NCI-H128 (cell line): Measurements from ENCODE around the gene TARM1.
"Not testable (repeated sequence)": the region's sequence is repeated elsewhere in the genome, so short reads cannot be mapped to it uniquely, and the experiment has no call there.

Source experiments
- DNase-seq: peaks from one replicate; lab custom pipeline; 2025; ENCODE audit not compliant: unreplicated experiment; lab: John Stamatoyannopoulos, UW

The TARM1 gene

DNA sequence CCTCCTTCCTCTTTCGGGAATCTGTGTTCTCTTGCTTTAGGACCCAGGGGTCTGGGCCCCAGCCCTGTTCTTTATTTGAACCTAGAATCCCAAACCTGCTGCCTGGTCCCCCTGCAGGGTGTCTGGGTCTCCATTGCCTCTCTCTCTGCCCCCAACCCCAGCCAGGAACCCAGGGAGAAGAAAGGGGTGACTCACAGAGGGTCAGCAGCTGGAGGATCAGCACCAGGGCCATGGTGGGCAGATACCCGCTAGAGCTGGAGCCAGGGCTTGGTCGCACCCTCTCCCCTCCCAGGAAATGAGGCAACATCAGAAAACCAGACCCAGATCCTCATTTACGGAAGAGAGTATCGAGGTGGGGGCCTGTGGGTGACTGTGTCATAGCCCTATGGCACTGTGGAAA lies 19.4 kb upstream of the TARM1 start, which contains the start of gene OSCAR:
TSS of gene OSCAR (minus strand) at position 243 of the 400 bp plus-strand sequence. CDS start at position 232, 11 bp downstream.
- no peak for DNase-seq

DNA sequence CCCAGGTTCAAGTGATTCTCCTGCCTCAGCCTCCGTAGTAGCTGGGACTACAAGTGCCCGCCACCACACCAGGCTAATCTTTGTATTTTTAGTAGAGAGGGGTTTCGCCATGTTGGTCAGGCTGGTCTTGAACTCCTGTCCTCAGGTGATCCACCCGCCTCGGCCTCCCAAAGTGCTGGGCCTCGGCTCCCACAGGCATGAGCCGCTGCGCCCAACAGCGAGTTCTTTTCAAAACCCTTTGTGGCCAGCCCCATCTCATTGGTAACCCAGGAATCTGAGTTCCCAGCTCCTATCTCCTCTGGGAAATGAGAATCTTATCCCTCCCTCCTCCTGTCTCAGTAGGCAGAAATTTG lies 18.7 kb upstream of the TARM1 start:
- not testable (repeated sequence) for DNase-seq

DNA sequence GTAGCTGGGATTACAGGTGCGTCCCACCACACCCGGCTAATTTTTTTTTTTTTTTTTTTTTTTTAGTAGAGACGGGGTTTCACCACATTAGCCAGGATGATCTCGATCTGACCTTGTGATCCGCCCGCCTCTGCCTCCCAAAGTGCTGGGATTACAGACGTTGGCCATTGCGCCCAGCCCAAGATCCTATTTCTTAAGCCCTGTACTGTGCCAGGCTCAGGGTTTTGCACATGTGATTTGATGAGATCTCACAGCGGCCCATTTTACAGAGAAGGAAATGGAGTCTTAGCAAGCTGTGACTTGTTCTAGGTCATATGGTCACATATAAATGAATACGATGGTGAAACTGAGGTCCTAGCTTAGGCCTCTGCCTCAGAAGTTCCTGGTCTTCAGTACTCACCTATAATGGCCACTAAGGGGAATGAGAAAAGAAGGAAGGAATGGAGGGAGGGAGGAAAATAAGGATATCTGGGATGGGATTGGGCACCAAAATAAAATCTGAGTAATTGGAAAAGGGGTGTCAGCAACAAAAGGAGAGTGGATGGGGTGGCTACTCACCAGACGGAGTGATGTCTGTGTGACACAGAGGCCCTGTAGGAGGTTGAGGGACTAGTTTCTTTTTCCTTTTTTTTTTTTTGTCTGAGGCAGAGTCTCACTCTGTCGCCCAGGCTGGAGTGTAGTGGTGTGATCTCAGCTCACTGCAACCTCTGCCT lies 18.2 kb upstream of the TARM1 start:
- DNase-seq = no peak

DNA sequence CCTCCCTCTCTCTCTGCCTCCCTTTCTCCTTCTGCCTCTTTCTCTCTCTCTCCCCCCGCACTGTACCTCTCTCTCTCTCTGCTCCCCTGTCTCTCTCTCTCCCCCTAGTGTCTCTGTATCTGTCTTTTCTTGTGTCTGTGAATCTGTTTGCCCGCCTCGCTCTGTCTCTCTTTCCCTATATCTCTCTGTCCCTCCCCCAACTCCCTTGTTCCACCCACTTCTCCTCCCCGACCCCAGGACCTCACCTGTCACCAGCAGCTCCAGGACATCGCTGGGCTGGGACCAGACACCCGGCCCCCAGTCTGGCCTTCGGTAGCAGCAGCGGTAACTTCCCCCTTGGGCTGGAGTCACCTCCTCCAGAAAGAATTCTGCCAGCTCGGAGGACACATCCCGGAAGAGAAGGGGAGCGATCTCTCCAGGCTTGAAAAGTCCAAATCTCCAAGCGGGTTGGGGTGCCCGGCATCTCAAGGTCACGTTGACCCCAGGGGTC lies 15.5 kb upstream of the TARM1 start:
- no peak for DNase-seq

DNA sequence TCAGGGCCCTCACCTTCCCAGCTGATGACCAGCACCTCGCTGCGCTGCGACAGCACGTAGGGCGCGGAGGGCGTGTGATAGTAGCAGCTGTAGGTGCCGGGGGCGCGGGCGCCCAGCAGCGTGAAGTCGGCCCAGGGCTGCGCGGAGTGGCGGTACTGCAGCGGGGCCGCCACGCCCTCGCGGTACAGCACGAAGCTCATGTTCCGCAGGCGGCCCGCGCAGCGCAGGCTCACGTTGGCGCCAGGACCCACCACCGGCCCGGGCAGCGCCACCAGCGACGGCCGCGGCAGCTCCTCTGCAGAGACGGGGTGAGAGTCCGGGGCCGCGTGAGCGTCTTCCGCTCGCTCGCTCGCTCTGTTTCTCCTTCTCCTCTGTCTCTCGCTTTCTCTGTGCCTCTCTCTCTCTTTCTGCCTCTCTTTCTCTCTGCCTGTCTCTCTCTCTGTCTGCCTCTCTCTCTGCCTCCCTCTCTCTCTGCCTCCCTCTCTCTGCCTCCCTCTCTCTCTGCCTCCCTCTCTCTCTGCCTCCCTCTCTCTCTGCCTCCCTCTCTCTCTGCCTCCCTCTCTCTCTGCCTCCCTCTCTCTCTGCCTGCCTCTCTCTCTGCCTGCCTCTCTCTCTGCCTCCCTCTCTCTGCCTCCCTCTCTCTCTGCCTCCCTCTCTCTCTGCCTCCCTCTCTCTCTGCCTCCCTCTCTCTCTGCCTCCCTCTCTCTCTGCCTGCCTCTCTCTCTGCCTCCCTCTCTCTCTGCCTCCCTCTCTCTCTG lies 14.9 kb upstream of the TARM1 start:
- not testable (repeated sequence) for DNase-seq

DNA sequence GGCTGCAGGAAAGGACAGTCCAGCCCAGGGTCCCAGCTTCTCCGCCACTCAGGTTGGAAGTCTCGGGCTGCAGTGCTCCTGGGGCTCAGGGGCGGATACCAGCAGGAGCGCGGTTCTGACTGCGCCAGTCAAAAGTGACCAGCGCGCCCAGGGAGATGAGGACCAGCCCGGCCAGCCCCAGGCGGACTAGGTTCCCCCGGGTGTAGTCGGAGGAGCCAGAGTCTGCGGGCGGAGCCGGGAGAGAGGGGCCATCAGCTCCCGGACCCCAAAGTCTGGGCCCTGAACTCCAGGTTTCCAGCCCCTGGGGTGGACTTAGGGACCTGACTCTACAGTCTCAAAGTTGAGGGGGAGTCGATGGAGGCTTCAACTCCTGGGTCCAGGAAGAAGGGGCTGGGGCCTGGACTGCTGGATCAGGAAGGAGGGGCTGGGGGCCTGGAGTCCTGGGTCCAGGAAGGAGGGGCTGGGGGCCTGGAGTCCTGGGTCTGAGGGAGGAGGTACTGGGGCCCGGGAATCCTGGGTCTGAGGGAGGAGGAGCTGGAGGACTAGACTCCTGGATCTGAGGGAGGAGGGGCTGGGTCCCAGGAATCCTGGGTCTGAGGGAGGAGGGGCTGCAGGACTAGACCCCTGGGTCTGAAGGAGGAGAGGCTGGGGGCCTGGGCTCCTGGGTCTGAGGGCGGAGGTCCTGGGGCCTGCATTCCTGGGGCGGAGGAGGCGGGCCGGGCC lies 14.1 kb upstream of the TARM1 start:
- DNase-seq = no peak

DNA sequence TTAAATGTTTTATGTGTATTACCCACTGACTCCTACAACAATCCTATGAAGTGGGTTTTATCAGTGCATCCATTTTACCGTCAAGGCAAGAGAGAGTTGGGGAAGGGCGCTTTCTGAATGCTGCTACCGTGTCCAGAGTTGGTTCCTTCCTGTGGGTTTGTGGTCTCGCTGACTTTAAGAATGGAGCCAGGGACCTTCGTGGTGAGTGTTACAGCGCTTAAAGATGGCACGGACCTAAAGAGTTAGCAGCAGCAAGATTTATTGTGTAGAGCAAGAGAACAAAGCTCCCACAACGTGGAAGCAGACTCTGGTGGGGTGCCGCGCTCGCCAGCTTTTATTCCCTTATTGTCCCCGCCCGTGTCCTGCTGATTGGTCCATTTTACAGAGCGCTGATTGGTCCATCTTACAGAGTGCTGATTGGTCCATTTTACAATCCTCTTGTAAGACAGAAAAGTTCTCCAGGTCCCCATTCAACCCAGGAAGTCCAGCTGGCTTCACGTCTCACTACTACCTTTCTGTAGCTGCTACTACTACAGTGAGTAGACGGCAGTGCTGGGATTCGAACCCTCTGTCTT lies 13.3 kb upstream of the TARM1 start:
- DNase-seq = no peak

DNA sequence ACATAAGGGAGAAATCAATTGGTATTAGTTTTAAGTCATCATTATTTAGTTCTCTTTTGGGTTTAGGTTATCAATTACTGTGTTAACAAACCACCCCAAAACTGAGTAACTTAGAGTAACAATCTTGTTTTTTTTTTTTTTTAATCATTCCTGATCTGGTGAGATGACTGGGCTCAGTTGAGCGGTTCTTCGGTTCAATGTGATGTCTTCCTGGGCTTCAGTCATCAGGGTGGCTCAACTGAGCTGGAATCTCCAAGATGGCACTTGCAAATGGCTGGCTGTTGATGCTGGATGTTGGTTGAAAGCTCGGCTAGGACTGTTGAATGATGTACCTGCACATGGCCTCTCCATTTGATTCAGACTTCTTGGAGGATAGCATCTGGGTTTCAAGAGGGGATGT lies 3.2 kb upstream of the TARM1 start:
- no peak for DNase-seq

DNA sequence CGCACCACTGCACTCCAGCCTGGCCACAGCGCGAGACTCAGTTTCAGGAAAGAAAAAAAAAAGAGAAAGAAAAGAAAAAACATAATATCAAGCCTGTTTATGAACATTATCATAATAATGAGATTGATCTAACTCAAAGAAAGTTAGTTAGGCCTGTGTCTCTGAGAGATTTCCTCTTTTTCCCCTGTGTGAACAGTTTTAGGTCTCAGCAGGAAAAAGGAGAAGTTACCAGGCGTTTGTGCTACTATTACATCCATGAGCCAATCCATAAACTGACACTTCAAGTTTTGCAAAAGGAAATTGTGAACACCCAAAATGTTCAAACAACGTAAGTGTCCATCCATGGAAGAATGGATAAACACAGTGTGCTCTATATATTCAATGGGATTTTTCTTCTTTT lies 3.8 kb downstream of the TARM1 start:
- DNase-seq = no peak

DNA sequence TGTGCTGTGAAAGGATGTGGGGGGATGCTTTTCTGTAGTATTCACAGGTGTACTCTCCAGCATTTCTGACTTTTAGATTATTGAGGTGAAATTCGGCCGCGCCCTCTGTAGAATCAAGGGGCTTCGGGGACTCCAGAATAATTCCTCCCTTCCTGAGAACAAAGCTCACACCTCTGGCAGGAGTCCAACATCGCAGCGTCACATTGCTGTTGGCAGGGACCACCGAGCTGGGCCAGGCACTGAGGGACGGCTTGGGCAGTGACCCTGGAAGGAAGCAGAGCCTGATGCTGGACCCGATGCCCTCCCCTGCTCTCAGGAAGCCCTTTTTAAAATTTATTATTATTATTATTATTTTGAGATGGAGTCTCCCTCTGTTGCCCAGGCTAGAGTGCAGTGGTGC lies 6.3 kb downstream of the TARM1 start:
- no peak for DNase-seq

DNA sequence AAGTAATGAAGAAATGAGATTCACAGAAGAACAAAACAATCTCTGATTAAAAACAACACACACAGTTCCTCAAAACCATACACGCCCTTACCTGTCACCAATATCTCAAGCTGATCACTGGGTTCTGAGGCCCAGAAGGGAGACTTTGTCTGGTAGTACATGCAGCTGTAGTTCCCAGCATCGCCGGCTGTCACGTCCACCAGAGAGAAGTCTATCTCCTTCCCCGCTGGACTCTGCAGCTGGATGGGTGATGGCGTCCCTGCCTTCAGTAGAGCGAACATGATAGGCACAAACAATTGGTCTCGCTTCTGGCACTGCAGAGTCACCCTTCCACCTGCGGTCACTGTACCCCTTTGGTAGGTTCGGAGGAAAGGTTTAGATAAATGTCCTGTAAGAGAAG lies 7.3 kb downstream of the TARM1 start:
- no peak for DNase-seq

DNA sequence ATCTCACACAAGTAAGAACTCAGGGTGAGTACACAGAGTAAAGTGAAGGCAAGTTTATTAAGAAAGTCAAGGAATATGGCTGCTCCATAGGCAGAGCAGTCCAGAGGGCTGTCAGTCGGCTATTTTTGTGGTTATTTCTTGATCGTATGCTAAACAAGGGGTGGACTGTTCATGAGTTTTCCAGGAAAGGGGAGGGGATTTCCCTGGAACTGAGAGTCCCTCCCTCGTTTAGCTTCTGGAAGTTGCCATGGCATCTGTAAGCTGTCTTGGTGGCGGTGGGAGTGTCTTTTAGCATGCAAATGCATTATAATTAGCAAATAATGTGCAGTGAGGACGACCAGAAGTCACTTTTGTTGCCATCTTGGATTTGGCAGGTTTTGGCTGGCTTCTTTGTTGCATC lies 11.7 kb downstream of the TARM1 start:
- DNase-seq = no peak

DNA sequence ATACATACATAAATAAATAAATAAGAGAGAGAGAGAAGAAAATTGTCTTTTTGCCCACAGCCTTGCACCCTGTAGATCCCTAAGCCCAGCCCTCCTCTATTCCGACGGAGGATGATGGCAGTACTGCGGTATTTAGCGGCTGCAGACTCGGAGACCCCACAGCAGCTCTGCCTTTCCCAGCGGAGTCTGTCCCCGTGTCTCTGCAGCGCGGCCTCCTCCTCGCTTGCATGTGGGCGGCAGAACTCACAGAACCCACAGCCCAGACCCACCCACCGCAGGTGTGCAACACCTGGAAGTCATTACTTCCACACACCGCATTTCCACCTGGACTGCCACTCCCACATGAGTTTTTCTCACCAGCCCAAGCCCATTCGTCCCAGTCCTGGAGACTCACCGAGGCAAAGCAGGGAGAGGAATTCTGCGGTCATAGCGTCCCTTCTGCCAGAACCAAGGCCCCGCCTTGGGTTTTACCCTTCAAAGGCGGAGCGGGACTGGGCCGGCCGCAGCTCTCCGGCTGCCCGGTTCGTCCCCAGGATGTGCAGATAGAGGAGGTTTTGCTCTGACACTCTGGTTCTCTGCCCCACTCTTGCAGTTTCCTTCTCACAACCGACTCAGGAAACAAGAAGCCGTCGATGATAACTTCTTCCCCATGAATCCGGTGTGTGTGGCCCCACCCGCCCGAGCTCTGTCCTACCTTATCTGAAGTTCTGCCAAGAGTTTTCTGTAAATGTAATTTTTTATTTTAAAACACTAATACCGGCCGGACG lies 17.6 kb downstream of the TARM1 start, which contains the start of gene VSTM1:
TSS of gene VSTM1 (minus strand) at position 548 of the 767 bp plus-strand sequence. CDS start at position 428, 120 bp downstream.
- DNase-seq = no peak

DNA sequence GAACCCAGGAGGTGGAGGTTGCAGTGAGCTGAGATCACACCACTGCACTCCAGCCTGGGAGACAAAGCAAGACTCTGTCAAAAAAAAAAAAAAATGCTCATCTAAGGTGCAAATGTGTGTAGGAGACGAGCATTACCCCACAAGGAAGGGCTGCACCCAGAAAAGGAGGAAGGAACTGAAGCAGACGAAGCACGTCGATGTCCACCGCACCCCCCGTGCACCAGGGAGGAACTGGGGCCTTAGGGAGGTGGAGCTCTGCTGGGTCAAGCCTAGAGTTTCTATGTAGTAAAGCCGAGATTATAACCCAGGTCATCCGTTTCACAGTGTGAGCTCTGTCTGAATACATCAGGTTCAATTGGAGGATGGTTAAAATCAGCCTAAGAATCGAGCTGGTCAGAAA lies 18.5 kb downstream of the TARM1 start:
- DNase-seq = no peak

DNA sequence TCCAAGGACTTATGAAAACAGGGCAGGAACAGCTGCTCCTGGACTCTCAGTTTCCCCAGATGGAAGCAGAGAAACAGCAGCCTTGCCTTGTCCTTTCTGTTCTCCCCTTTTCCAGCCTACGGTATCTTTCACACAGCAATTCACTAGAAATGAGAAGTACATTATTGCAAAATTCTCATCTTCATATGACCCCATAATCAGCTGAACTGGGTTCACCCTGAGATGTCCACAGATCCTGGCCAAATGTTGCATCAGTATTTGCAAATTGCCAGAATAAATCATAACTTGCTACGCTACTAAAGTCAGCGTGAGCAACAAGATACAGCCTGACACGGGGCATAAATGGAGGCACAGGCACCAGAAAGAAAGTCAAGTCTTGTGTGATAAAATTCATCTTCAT lies 33.5 kb downstream of the TARM1 start:
- no peak for DNase-seq

DNA sequence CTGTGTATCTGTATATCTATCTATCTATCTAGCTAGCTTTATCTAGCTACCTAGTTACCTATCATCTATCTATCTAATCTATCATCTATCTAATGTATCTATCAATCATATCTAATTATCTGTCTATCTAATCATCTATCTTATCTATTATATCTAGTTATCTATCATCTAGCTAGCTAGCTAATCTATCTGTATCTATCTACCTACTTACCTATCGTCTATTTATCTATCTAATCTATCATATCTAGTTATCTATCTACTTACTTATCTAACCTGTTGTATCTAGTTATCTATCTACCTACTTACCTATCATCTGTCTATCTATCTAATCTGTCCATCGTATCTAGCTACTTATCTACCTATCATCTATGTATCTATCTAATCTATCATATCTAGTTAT lies 35.4 kb downstream of the TARM1 start:
- DNase-seq = no peak

DNA sequence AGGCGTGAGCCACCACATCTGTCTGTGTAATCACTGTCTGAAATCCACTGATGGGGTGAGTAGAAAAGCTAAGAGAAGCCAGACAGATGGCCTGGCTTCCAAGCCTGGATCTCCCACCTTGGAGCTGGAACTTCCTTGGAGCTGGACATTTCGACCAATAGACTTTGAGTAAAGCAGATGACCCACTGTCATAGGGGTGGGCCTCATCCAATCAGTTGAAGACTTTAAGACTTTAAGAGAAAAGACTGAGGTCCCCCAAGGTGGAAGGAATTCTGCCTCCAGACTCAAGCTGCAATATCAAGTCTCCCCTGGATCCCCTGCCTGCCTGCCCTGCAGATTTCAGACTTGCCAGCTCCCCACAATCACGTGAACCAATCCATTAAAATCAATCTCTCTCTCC lies 38.2 kb downstream of the TARM1 start:
- no peak for DNase-seq

DNA sequence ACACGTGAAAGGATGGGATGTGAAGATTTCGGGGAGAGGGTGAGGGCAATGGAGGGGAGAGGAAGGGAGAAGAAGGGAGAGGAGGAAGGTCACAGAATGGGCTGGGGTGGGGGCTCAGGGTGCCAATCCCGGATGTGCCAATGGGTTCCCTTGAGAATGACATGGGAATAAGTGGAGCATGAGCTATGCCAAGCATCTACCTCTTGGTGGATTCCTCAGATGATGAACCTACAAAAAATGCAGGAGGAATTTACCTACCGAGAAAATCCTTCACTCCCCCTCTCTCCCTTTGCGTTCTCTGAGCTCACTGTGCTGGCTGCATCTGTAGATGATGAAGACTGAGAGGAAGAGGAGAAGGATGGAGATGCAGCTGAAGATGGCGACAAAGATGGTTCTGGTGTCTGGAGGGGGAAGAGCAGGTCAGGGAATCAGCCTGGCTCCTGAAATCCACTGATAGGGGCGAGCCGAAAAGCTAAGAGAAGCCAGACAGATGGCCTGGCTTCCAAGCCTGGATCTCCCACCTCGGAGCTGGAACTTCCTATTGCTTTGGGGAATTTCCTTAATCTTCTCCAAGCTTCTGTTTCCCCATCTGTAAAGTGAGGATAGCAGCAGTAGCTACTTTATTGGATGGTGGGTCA lies 39.1 kb downstream of the TARM1 start:
- DNase-seq = no peak

DNA sequence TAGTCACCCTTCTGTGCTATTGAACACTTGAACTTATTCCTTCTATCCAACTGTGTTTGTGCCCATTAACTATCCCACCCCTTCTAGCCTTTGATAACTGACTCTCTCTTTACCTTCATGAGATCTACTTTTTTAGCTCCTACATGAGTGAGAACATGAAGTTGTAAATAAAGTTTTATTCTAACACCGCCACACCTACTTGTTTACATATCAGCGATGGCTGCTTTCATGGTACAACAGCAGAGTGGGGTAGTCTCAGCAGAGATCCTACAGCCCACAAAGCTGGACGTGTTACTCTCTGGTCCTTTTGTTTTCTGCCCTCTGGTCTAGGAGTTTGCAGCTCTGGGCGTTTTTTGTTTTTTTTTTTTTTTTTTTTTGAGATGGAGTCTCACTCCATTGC lies 41.2 kb downstream of the TARM1 start:
- DNase-seq = no peak

DNA sequence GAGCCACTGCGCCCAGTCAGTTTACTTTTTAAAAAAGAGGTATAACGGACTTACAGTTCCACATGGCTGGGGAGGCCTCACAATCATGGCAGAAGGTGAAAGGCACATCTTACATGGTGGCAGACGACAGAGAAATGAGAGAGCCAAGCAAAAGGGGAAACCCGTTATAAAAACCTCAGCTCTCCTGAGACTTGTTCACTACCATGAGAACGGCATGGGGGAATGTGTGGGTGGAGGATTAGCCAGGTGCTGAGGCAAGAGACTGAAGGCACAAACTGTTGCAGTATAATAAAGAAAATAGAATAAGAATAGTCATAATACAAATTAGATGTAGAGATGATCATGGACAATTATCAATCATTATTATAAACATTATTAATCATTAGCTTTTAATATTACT lies 44.6 kb downstream of the TARM1 start:
- DNase-seq = not testable (repeated sequence)
